B cell (primary cell): ENCODE data around the gene MSLN.

Experiments used
- EZH2 ChIP-seq: IDR thresholded peaks from 2 replicates; pipeline ENCODE4 v1.6.1; 2012; ENCODE audit warnings: borderline replicate concordance, low read depth, mild to moderate bottlenecking, moderate library complexity, low read length; ENCODE audit not compliant: insufficient read depth, poor library complexity, severe bottlenecking
- TF ChIP-seq, protein P1 (sequence below): fragments of 200-600 bp; IDR thresholded peaks from one replicate; pipeline ENCODE4 v1.8.0; 2022; ENCODE audit warnings: antibody characterized with exemption, mild to moderate bottlenecking

DNA sequence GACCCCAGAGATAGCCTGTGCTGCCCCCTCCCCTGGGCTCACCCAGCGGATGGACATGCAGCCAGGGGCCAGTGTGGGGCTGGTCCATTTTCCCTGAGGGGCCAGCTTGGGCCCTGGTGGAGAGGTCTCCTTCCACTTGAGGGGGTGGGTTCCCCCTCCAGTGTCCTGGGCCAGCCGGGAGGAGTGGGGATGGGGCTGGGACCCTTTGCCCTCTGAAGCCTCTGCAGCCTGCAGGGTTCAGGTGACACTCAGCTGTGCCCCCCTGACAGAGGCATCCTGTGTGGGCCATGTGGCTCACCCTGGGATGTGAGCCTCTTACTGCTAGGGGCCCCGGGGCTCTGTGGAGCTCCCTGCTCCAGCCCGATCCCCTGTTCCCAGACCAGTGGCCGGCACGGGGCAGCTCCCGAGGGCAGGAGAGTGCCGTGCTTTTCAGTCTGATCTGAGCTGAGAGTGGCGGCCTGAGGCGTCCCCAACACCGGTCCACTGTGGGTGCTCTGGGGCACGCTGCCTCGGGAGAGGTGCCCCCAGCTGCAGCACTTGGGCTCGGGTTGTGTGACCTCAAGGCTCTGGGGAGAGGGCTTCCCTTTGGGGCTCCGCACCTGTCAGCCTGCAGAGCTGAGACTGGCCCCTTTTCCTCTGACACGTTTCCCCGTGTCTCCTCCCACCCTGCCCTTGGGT is 40.4 kb downstream of the MSLN start:
- TF ChIP-seq, protein P1, sequence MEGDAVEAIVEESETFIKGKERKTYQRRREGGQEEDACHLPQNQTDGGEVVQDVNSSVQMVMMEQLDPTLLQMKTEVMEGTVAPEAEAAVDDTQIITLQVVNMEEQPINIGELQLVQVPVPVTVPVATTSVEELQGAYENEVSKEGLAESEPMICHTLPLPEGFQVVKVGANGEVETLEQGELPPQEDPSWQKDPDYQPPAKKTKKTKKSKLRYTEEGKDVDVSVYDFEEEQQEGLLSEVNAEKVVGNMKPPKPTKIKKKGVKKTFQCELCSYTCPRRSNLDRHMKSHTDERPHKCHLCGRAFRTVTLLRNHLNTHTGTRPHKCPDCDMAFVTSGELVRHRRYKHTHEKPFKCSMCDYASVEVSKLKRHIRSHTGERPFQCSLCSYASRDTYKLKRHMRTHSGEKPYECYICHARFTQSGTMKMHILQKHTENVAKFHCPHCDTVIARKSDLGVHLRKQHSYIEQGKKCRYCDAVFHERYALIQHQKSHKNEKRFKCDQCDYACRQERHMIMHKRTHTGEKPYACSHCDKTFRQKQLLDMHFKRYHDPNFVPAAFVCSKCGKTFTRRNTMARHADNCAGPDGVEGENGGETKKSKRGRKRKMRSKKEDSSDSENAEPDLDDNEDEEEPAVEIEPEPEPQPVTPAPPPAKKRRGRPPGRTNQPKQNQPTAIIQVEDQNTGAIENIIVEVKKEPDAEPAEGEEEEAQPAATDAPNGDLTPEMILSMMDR = no peak
- no peak for TF ChIP-seq EZH2
